Cardiac muscle cell (in vitro differentiated cells and primary cell): ENCODE results near the gene ANKRD33. TPM values are rescaled to one million over a fixed set of nuclear protein-coding genes. Genes with fewer than 3 reads are reported as not detected.

Source experiments
- DNase-seq, 2 donors: peaks; one replicate each; pipeline versions ENCODE4 v3.0.0 to v3.0.0-alpha.2; 2010 to 2017; ENCODE audit warnings: low read depth in 1 of 2, low spot score in 1 of 2
- H3K27ac ChIP-seq: fragments of 200-600 bp; sonication (generic); 2 replicates; pipeline ENCODE4 v1.5.1; 2016
- H3K27me3 ChIP-seq: fragments of 200-600 bp; sonication (generic); 2 replicates; pipeline ENCODE4 v1.6.0; 2016; ENCODE audit warnings: control low read depth
- H3K36me3 ChIP-seq: fragments of 200-600 bp; sonication (generic); 2 replicates; pipeline ENCODE4 v1.5.1; 2016; ENCODE audit warnings: control low read depth
- H3K4me1 ChIP-seq: fragments of 200-600 bp; sonication (generic); 2 replicates; pipeline ENCODE4 v1.8.1; 2017; ENCODE audit warnings: low read depth, mild to moderate bottlenecking, mixed run types
- H3K4me3 ChIP-seq: fragments of 200-600 bp; sonication (generic); 2 replicates; pipeline ENCODE4 v1.5.1; 2016; ENCODE audit warnings: mild to moderate bottlenecking
- H3K9me3 ChIP-seq: fragments of 200-600 bp; sonication (generic); 2 replicates; pipeline ENCODE4 v1.5.1; 2017; ENCODE audit warnings: low read depth, mild to moderate bottlenecking, control low read depth
- polyA plus RNA-seq: library from polyadenylated mRNA; unstranded; fragments of >200 nt; fragmentation: Nextera tagmentation; extraction: Ambion mirVana; gene quantifications from 2 replicates; pipeline ENCODE4 v1.2.1, GENCODE V29; 2016
- total RNA-seq: library from RNA; depleted of rRNA; stranded (reverse); fragments of >200 nt; gene quantifications from 2 replicates; pipeline ENCODE4 v1.2.3, GENCODE V29; 2016
- TF ChIP-seq, protein P1 (sequence below): IDR thresholded peaks from 2 replicates; pipeline ENCODE4 v1.5.1; 2012; ENCODE audit warnings: low read depth, mild to moderate bottlenecking, low read length

The ANKRD33 gene
- total and polyA plus RNA-seq, 2 experiments from 2014 or later, result 0.30 TPM; not detected in 1

DNA sequence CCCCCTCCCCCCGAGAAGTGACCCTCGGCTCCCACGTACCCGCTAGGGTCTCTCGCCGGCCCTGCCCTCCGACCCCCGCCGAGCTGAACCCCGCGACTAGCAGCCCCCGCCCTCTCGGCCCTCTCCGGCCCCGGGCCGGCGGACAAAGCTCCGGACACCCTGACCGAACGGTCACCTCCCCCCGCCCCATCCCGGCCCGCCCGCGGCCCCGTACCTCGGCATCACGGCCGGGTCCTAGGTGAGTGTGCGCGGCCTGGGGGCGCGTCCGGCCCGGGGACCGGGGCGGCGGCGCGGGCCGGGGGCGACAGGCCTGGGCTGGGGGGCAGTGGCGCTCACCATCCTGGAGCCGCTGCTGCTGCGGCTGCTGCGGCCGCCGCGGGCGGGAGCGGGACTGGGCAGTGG lies 39.6 kb upstream of the ANKRD33 start, which contains the start of gene FIGNL2:
TSS of gene FIGNL2 (minus strand) at position 393 of the 402 bp plus-strand sequence. CDS start 26,305 bp downstream, outside the sequence.
- peak in 1 of 2 donors; percentile 52 for DNase-seq
- no peaks in the 10 kb centered on the region for H3K27me3 ChIP-seq
- H3K4me3 ChIP-seq, result peak within 1 kb of the TSS; percentile 66
- no peaks in the 10 kb centered on the region for H3K36me3 ChIP-seq
- H3K9me3 ChIP-seq, result no peaks in the 10 kb centered on the region
- H3K27ac ChIP-seq, result peak within 1 kb of the TSS; percentile 8
- TF ChIP-seq, protein P1, sequence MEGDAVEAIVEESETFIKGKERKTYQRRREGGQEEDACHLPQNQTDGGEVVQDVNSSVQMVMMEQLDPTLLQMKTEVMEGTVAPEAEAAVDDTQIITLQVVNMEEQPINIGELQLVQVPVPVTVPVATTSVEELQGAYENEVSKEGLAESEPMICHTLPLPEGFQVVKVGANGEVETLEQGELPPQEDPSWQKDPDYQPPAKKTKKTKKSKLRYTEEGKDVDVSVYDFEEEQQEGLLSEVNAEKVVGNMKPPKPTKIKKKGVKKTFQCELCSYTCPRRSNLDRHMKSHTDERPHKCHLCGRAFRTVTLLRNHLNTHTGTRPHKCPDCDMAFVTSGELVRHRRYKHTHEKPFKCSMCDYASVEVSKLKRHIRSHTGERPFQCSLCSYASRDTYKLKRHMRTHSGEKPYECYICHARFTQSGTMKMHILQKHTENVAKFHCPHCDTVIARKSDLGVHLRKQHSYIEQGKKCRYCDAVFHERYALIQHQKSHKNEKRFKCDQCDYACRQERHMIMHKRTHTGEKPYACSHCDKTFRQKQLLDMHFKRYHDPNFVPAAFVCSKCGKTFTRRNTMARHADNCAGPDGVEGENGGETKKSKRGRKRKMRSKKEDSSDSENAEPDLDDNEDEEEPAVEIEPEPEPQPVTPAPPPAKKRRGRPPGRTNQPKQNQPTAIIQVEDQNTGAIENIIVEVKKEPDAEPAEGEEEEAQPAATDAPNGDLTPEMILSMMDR, result no peak
- no peaks in the 10 kb centered on the region for H3K4me1 ChIP-seq

DNA sequence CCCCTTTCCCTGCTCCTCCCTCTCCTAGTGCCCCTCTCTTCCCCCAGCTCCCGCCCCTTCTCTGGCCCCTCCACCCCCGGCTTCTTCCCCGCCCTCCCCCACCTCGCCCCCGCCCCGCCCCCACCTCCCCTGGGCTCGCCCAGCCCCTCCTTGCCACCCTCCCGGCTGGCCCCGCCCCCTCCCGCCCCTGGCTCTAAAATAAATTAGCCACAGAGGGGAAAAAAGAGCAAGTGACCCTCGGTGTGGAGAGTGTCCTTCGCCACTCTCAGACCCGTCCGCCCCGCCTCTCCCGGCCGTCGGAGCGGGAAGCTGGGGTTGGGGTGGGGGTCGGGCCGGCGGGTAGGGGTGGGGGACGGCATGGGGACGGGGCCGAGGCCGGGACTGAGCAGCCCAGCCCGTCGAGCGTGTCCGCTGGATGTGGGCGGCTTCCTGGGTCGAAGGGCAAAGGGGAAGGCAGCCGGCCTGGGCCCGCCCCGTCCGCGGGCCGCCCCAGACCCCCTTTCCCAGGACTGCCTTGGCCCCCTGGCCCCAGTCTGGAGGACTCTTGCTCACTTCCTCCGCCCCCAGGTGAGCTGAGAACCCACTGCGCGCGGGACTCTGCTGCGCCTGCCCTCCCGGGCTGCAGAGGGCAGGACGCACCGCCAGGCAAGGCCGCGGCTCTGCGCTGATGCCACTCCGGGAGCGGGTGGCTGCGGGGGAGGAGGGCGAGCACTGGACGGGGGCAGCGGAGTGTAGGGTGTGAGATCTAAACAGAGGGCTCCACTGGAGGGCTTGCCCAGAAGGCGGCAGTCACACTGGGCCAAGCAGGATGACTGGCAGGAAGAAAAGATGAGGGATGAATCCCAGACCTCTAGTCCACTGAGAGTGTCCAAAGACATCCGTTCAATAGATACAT lies 38.8 kb upstream of the ANKRD33 start:
- TF ChIP-seq, protein P1, result no peak
- Histone ChIP-seq H3K4me3 (peak overlapping the region; percentile 66), H3K36me3 (no peaks in the 10 kb centered on the region), H3K9me3 (no peaks in the 10 kb centered on the region), H3K27me3 (no peaks in the 10 kb centered on the region), H3K27ac (no peak overlapping the region), H3K4me1 (no peaks in the 10 kb centered on the region)
- DNase-seq, result peak in 1 of 2 donors; percentile 79

DNA sequence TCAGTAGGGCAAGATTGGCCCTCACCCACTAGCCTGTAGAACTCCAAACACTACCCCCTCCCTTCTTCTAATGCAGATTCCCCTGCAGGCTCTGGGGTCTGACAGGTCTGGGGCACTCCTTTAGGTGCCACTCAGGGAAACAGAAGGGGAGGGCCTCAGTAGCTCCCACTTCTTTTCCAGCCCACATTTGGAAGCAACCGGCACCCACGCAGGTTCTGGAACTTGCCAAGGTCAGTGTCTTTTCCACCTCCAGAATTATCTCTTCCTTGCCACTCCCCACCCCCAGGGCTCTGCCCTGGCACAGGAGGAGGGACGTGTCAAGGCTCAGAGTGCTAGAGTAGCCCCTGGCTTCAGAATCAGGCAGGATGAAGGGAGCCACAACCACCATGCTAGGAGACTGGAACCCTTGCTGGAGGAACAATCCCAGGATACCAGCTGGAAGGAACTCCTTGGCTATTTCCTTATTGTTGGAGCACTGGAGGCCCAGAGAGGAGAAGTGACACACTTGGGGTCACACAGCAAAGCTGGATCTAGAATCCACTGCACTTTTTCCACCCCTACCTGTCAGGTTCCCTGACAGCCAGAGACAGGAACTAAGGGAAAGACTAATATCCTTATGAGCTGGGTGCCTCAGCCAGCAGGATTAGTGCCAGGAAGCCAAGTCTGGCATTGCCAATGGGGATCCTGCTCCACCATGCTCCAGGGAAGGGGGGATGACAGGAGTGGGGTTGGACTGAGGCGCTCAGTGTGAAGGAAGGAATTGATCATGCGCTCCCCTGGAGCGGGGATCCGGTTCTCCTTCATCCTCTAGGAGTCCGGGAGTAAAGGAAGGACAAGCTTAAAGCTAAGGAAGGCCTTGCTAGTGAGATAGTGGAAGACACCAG lies 37.6 kb upstream of the ANKRD33 start:
- no peak for DNase-seq
- Histone ChIP-seq H3K27ac (no peak overlapping the region), H3K36me3 (no peaks in the 10 kb centered on the region), H3K27me3 (no peaks in the 10 kb centered on the region), H3K4me1 (no peaks in the 10 kb centered on the region), H3K4me3 (no peak overlapping the region), H3K9me3 (no peaks in the 10 kb centered on the region)
- TF ChIP-seq, protein P1, result no peak

DNA sequence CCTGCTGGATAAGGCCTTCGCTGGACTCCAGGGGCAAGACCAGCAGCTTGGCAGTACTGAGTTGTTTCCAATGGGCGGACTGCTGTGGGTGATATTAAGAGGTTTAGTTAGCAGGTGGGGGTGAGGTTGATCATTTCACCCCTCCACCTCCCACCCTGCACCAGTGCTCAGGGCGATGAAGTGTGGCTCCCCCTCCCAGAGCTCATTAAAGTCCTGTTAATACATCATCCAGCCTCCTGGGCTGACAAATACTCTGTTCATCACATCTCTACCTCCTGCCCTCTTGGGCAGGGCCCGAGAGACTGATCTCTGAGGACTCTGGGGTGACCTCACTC lies 37.0 kb upstream of the ANKRD33 start:
- no peaks in the 10 kb centered on the region for H3K9me3 ChIP-seq
- H3K27me3 ChIP-seq, result no peaks in the 10 kb centered on the region
- DNase-seq, result no peak
- H3K36me3 ChIP-seq, result no peaks in the 10 kb centered on the region
- TF ChIP-seq, protein P1, result no peak
- no peak overlapping the region for H3K4me3 ChIP-seq
- no peaks in the 10 kb centered on the region for H3K4me1 ChIP-seq
- H3K27ac ChIP-seq, result no peak overlapping the region

DNA sequence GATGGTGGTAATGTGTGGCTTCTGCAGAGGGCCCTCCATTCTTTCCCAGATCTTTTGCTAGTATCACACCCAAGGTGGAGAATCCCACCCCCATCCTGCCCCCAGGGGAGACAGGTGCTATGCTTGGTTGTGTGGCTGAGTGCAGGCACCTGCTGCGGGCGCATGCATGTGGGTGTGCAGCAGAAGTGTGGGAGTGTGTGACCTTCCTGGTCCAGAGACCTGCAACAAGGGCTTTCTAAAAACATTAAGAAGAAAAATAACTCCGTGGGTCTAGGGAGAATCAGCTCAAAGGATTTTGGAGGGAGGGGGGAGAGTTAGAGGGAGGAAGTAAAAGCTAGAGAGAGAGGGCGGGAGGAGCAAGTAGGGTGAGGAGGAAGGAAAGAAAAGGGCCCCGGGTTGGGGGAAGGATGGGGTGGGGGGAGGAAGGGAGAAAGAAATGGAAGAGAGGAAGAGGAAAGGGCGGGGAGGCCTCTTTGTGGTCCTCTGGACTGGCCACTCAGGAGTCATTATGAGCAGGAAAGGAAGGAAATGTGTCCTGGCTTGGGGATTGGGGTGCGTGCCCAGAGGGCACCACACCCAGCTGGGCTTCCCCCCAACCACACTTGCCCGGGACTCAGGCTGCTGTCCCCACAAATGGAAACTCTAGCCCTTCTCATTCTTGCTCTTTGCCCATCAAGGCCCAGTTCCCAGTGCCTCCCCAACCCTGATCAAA lies 36.3 kb upstream of the ANKRD33 start:
- no peaks in the 10 kb centered on the region for H3K27me3 ChIP-seq

More for the DNA sequence above, 36.3 kb upstream of the ANKRD33 start:
- no peaks in the 10 kb centered on the region for H3K4me1 ChIP-seq
- H3K4me3 ChIP-seq, result no peak overlapping the region
- no peaks in the 10 kb centered on the region for H3K9me3 ChIP-seq
- no peak for DNase-seq
- no peaks in the 10 kb centered on the region for H3K36me3 ChIP-seq
- TF ChIP-seq, protein P1, result no peak
- H3K27ac ChIP-seq, result no peak overlapping the region
